GM12874 (cell line): ENCODE data around the gene MUC21.

Experiments
- CTCF ChIP-seq: IDR thresholded peaks from 2 replicates; pipeline ENCODE4 v1.5.1; 2011; ENCODE audit warnings: low read depth, mild to moderate bottlenecking, control low read depth, low read length, moderate library complexity; ENCODE audit not compliant: insufficient read depth

MUC21 gene

GRCh38 chr6:30957716-30958115 is 25.8 kb upstream of the MUC21 start:
- TF ChIP-seq CTCF, result no peak

GRCh38 chr6:30960907-30961673 is 22.4 kb upstream of the MUC21 start:
- TF ChIP-seq CTCF, result no peak

- no peak for TF ChIP-seq CTCF
Measured at GRCh38 chr6:30962716-30963115, 20.8 kb upstream of the MUC21 start.

GRCh38 chr6:30963641-30964040 is 19.9 kb upstream of the MUC21 start:
- no peak for TF ChIP-seq CTCF

GRCh38 chr6:30964075-30964474 is 19.4 kb upstream of the MUC21 start:
- no peak for TF ChIP-seq CTCF

- TF ChIP-seq CTCF, result no peak
Measured at GRCh38 chr6:30965140-30965601, 18.3 kb upstream of the MUC21 start.

- peak; percentile 27; the same call in 1 of the 2 replicates for TF ChIP-seq CTCF
Measured at GRCh38 chr6:30966154-30966553, 17.4 kb upstream of the MUC21 start.

- no peak for TF ChIP-seq CTCF
Measured at GRCh38 chr6:30970946-30971345, 12.6 kb upstream of the MUC21 start.
